ENCODE measurements around the gene SPTA1.

SPTA1 gene

DNA sequence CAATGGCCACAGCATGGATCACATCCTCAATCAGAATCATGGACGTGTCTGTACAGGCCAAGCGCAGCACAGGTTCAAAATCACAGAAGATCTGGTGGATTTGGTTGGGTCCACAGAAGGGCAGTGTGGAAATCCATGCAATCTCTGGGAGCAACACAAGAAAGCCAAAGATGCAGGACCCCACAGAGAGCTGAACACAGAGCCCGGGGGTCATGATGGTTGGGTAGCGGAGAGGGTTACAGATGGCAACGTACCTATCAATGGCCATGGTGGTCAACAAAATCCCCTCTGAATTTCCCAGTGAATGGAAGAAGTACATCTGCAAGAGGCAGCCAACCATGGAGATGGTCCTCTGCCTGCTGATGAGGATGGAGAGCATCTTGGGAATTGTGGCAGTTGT is 37.9 kb upstream of the SPTA1 start:
- no peak for TF ChIP-seq CTCF (conservative IDR thresholded peaks at IDR 0.05; ENCODE audit: low read length)
- no peak overlapping the region for H3K4me3 ChIP-seq (ENCODE audit: low read length)
- DNase-seq (ENCODE audit: low read depth) = no peak

DNA sequence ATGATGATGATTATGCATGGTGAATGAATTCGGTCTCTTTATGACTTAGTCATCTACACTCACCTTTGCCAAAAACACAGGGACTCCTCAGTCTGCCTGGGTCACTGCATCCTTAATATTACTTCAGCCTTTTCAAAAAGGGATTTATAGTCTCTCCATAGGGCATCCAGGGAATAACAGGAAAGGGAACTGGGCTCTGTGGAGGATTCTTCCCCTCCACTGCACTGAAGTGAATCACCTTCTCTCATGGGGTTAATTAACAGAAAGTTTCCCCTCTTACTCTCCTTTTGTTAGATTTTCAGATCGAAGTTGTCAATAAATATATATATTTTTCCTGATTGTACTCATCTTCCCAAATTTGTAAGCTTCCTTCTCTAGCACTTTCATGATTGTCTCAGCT is 34.1 kb upstream of the SPTA1 start, which contains the start of gene OR6K3:
Gene OR6K3 (minus strand): TSS at position 101 of the 400 bp plus-strand sequence. CDS start 2,605 bp downstream, outside the sequence.
- no peak for DNase-seq (ENCODE audit: low read depth)
- no peak for TF ChIP-seq CTCF (conservative IDR thresholded peaks at IDR 0.05; ENCODE audit: low read length)
- no peak within 1 kb of the TSS for H3K4me3 ChIP-seq (ENCODE audit: low read length)

DNA sequence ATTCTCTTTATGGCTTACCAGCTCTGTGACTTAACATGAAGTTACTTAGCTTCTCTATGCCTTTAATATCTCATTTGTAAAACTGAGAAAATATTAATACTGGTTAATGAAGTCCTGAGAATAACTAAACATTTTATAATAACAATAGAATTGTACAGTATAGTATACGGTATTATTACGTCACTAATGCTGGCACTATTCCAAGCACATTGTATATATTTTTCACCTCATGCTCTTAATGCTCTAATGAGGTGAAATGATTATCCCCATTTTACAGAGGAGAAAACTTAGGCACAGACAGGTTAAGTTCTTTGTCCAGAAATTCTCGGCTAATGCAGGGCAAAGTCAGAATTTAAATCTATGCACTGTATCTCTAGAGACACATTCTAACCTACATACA is 33.1 kb upstream of the SPTA1 start:
- no peak overlapping the region for H3K4me3 ChIP-seq (ENCODE audit: low read length)
- no peak for DNase-seq (ENCODE audit: low read depth)
- TF ChIP-seq CTCF (conservative IDR thresholded peaks at IDR 0.05; ENCODE audit: low read length) = no peak

GRCh38 chr1:158717344-158717743 is 30.8 kb upstream of the SPTA1 start:
- TF ChIP-seq CTCF (conservative IDR thresholded peaks at IDR 0.05; ENCODE audit: low read length) = no peak
- DNase-seq (ENCODE audit: low read depth) = no peak
- H3K4me3 ChIP-seq (ENCODE audit: low read length) = no peak overlapping the region

DNA sequence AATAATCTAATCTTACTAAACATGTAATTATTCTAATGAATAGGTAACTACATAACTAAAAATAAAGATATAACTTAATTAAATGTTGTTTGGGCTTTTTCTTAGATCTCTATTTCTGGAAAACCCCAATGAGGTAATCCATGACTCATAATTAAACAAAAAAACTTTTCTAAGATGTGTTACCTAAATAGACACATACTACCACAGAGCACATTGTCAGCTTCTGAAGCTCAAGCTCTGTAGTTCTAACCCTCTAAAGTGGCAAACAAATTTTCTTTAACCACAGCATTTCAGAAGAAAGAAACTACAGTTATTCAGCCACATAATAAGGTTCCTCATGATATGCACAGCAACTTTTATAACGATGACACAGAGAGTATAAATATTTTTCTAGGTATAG is 29.8 kb upstream of the SPTA1 start:
- TF ChIP-seq CTCF (conservative IDR thresholded peaks at IDR 0.05; ENCODE audit: low read length) = no peak
- no peak for DNase-seq (ENCODE audit: low read depth)
- no peak overlapping the region for H3K4me3 ChIP-seq (ENCODE audit: low read length)

- H3K4me3 ChIP-seq (ENCODE audit: low read length) = no peak overlapping the region
Observed at GRCh38 chr1:158714754-158715153, 28.2 kb upstream of the SPTA1 start.

GRCh38 chr1:158711098-158711497 is 24.6 kb upstream of the SPTA1 start:
- no peak for DNase-seq (ENCODE audit: low read depth)
- TF ChIP-seq CTCF (conservative IDR thresholded peaks at IDR 0.05; ENCODE audit: low read length) = no peak
- no peak overlapping the region for H3K4me3 ChIP-seq (ENCODE audit: low read length)

More at GRCh38 chr1:158714754-158715153, 28.2 kb upstream of the SPTA1 start:
- no peak for TF ChIP-seq CTCF (conservative IDR thresholded peaks at IDR 0.05; ENCODE audit: low read length)
- no peak for DNase-seq (ENCODE audit: low read depth)
